ENCODE measurements around the gene MAF. TPM values are rescaled to one million over a fixed set of nuclear protein-coding genes. Genes with fewer than 3 reads are reported as not detected.

Gene MAF
- polyA plus RNA-seq (ENCODE audit: insufficient read length) = 53.7 TPM
- long read RNA-seq, donor 1, full-length matches to known transcripts = 256 of 256 reads
- long read RNA-seq, donor 1, partial matches to known transcripts = 0 of 256 reads
- long read RNA-seq, donor 1, other reads (novel, unspliced or antisense) = 0 of 256 reads
- long read RNA-seq, donor 2, full-length matches to known transcripts = 173 of 173 reads
- long read RNA-seq, donor 2, partial matches to known transcripts = 0 of 173 reads
- long read RNA-seq, donor 2, other reads (novel, unspliced or antisense) = 0 of 173 reads
- long read RNA-seq, donor 3, full-length matches to known transcripts = 187 of 187 reads
- long read RNA-seq, donor 3, partial matches to known transcripts = 0 of 187 reads
- long read RNA-seq, donor 3, other reads (novel, unspliced or antisense) = 0 of 187 reads
- long read RNA-seq, donor 4, full-length matches to known transcripts = 29 of 29 reads
- long read RNA-seq, donor 4, partial matches to known transcripts = 0 of 29 reads
- long read RNA-seq, donor 4, other reads (novel, unspliced or antisense) = 0 of 29 reads
- long read RNA-seq, donor 5, full-length matches to known transcripts = 196 of 196 reads
- long read RNA-seq, donor 5, partial matches to known transcripts = 0 of 196 reads
- long read RNA-seq, donor 5, other reads (novel, unspliced or antisense) = 0 of 196 reads
- long read RNA-seq, donor 6, full-length matches to known transcripts = 191 of 191 reads
- long read RNA-seq, donor 6, partial matches to known transcripts = 0 of 191 reads
- long read RNA-seq, donor 6, other reads (novel, unspliced or antisense) = 0 of 191 reads
- long read RNA-seq, donor 7, full-length matches to known transcripts = 242 of 242 reads
- long read RNA-seq, donor 7, partial matches to known transcripts = 0 of 242 reads
- long read RNA-seq, donor 7, other reads (novel, unspliced or antisense) = 0 of 242 reads
- long read RNA-seq, donor 8, full-length matches to known transcripts = 79 of 79 reads
- long read RNA-seq, donor 8, partial matches to known transcripts = 0 of 79 reads
- long read RNA-seq, donor 8, other reads (novel, unspliced or antisense) = 0 of 79 reads

- peak; percentile 96 for DNase-seq
Measured at GRCh38 chr16:79600638-79601091, at the start of gene MAF. Gene MAF, minus strand, starts transcription at chr16:79600737. Its CDS starts 835 bp downstream, at chr16:79599902.

- DNase-seq = no peak
Measured at GRCh38 chr16:79648826-79649225, 48.3 kb upstream of the MAF start.

GRCh38 chr16:79647586-79647985 is 47.0 kb upstream of the MAF start:
- no peak for DNase-seq

GRCh38 chr16:79645701-79646100 is 45.2 kb upstream of the MAF start:
- no peak for DNase-seq

GRCh38 chr16:79644971-79645667 is 44.6 kb upstream of the MAF start:
- peak; percentile 35 for DNase-seq

GRCh38 chr16:79642652-79643051 is 42.1 kb upstream of the MAF start:
- no peak for DNase-seq

GRCh38 chr16:79640513-79641360 is 40.2 kb upstream of the MAF start:
- DNase-seq = peak; percentile 55

- DNase-seq = no peak
Measured at GRCh38 chr16:79639576-79640311, 39.2 kb upstream of the MAF start.

GRCh38 chr16:79638386-79638785 is 37.8 kb upstream of the MAF start:
- no peak for DNase-seq

- DNase-seq = no peak
Measured at GRCh38 chr16:79635488-79635887, 35.0 kb upstream of the MAF start.

GRCh38 chr16:79634298-79634697 is 33.8 kb upstream of the MAF start:
- no peak for DNase-seq

GRCh38 chr16:79632289-79632688 is 31.8 kb upstream of the MAF start:
- no peak for DNase-seq

- DNase-seq = no peak
Measured at GRCh38 chr16:79628988-79629387, 28.5 kb upstream of the MAF start.

GRCh38 chr16:79628501-79628975 is 28.0 kb upstream of the MAF start:
- DNase-seq = no peak

- DNase-seq = no peak
Measured at GRCh38 chr16:79627092-79627491, 26.6 kb upstream of the MAF start.

- no peak for DNase-seq
Measured at GRCh38 chr16:79625738-79626137, 25.2 kb upstream of the MAF start.

- no peak for DNase-seq
Measured at GRCh38 chr16:79623824-79624223, 23.3 kb upstream of the MAF start.

GRCh38 chr16:79623062-79623461 is 22.5 kb upstream of the MAF start:
- no peak for DNase-seq

GRCh38 chr16:79621027-79621426 is 20.5 kb upstream of the MAF start:
- no peak for DNase-seq

GRCh38 chr16:79618692-79619050 is 18.1 kb upstream of the MAF start:
- no peak for DNase-seq

Measured in left kidney (tissue), 8 donors.